GM12878 (cell line): ENCODE data around the gene EDEM2. TPM values are rescaled to one million over a fixed set of nuclear protein-coding genes. Genes with fewer than 3 reads are reported as not detected.

ENCODE experiments used
- ATAC-seq: fragments of 200-7000 bp; cut with Tn5 transposase; 3 replicates; pipeline ENCODE4 v1.9.1; 2020; ENCODE audit warnings: mild to moderate bottlenecking, moderate library complexity
- BruUV-seq: library from RNA; stranded (reverse); fragments of 400-500 nt; replicated peaks from 2 replicates; lab custom pipeline; 2021; lab: Mats Ljungman, UMichigan
- CTCF ChIA-PET: fragments of 300-600 bp; sonication (Branson Sonifier 250); formaldehyde crosslinking; extraction: SDS; loops from one replicate; lab custom pipeline; 2021; ENCODE audit warnings: inconsistent platforms; lab: Yijun Ruan, JAX
- POLR2A ChIA-PET: fragments of 350-600 bp; formaldehyde crosslinking; extraction: SDS; loops from one replicate; lab custom pipeline; 2021; ENCODE audit warnings: inconsistent platforms; lab: Charles Lee
- RAD21 ChIA-PET: fragments of 300-600 bp; sonication (Branson Sonifier 250); formaldehyde crosslinking; loops from one replicate; lab custom pipeline; 2023; ENCODE audit warnings: antibody characterized with exemption; ENCODE audit not compliant: unreplicated experiment; lab: Charles Lee
- SMC1A ChIA-PET: fragments of 300-600 bp; sonication (Branson Sonifier 250); formaldehyde crosslinking; loops from one replicate; lab custom pipeline; 2023; ENCODE audit not compliant: unreplicated experiment, uncharacterized antibody; lab: Charles Lee
- DNase-seq: peaks from one replicate; pipeline ENCODE4 v3.0.0-alpha.2; 2011; ENCODE audit warnings: low read depth, low spot score
- FAIRE-seq: peaks from 3 replicates; lab custom pipeline; 2011; peaks lifted over from hg19 to GRCh38; lab: Jason Lieb, UNC
- H2AFZ ChIP-seq: 2 replicates; pipeline ENCODE4 v1.6.0; 2011; ENCODE audit warnings: low read depth, low read length, control low read depth; ENCODE audit not compliant: control insufficient read depth
- H3K27ac ChIP-seq: 2 replicates; pipeline ENCODE4 v1.5.1; 2011; ENCODE audit warnings: control low read depth; ENCODE audit not compliant: control insufficient read depth, insufficient read depth
- H3K27me3 ChIP-seq, 2 experiments: replicated peaks in 1 of 2; 2 replicates each; pipeline versions ENCODE4 v1.6.0 to v1.6.1; 2011; ENCODE audit warnings: low read length in 1 of 2; ENCODE audit not compliant: control insufficient read depth in 2 of 2, insufficient read depth in 2 of 2
- H3K36me3 ChIP-seq, 2 experiments: 2 replicates each; pipeline ENCODE4 v1.5.1; 2011; ENCODE audit warnings: low read length in 1 of 2; ENCODE audit not compliant: control insufficient read depth in 2 of 2, insufficient read depth in 2 of 2
- H3K4me1 ChIP-seq: 2 replicates; pipeline ENCODE4 v1.6.1; 2011; ENCODE audit warnings: mild to moderate bottlenecking, low read length, moderate library complexity, mixed read lengths; ENCODE audit not compliant: control insufficient read depth, insufficient read depth
- H3K4me2 ChIP-seq: 2 replicates; pipeline ENCODE4 v1.6.0; 2011; ENCODE audit warnings: control low read depth; ENCODE audit not compliant: control insufficient read depth, insufficient read depth
- H3K4me3 ChIP-seq: fragments of 200-600 bp; sonication (generic); 2 replicates; pipeline ENCODE4 v1.5.1; 2016
- H3K79me2 ChIP-seq: 2 replicates; pipeline ENCODE4 v1.6.0; 2011; ENCODE audit warnings: low read length; ENCODE audit not compliant: control insufficient read depth, insufficient read depth
- H3K9ac ChIP-seq: 2 replicates; pipeline ENCODE4 v1.8.0; 2011; ENCODE audit warnings: low read length, control low read depth, mixed read lengths; ENCODE audit not compliant: control insufficient read depth, insufficient read depth
- H3K9me3 ChIP-seq: replicated peaks from 3 replicates; pipeline ENCODE4 v1.5.1; 2011; ENCODE audit warnings: mild to moderate bottlenecking, low read length; ENCODE audit not compliant: control insufficient read depth, insufficient read depth
- H4K20me1 ChIP-seq: 2 replicates; pipeline ENCODE4 v1.6.0; 2011; ENCODE audit not compliant: control insufficient read depth, insufficient read depth
- FOXK2 ChIP-seq: fragments of 450-650 bp; IDR thresholded peaks from 2 replicates; pipeline ENCODE4 v1.6.1; 2017; ENCODE audit warnings: mild to moderate bottlenecking, moderate library complexity
- MEF2A ChIP-seq: IDR thresholded peaks from 2 replicates; pipeline ENCODE4 v1.6.1; 2011; ENCODE audit warnings: low read depth, mild to moderate bottlenecking, low read length, moderate library complexity; ENCODE audit not compliant: insufficient read depth
- ZBED1 ChIP-seq: IDR thresholded peaks from 2 replicates; pipeline ENCODE4 v1.6.1; 2016; ENCODE audit warnings: borderline replicate concordance
- WGBS: methylation state at CpG from one replicate; pipeline ENCODE4 v1.1.6; 2016; ENCODE audit warnings: low lambda C conversion rate; ENCODE audit not compliant: insufficient replicate concordance, insufficient coverage; ENCODE audit errors: missing lambda C conversion rate; 5-methylcytosine and 5-hydroxymethylcytosine counted together
- in situ Hi-C: fragments of 300-500 bp; cut with MboI; formaldehyde crosslinking; loops from 9 replicates; pipeline ENCODE4 v1.14.3; 2018; ENCODE audit warnings: mixed read lengths
- intact Hi-C: fragments of 100-400 bp; cut with micrococcal nuclease; formaldehyde crosslinking; loops from one replicate; pipeline ENCODE4 v1.14.2; 2022; ENCODE audit not compliant: unreplicated experiment
- polyA plus RNA-seq, 11 experiments: library from polyadenylated mRNA; depleted of rRNA in 4 of 11; unstranded in 6 of 11; stranded (reverse) in 5 of 11; fragments of >200 nt; fragmentation: Nextera tagmentation in 4 of 11; fragmentation: Illumina TruSeq in 1 of 11; extraction: Ambion mirVana in 4 of 11; extraction: Trizol in 1 of 11; gene quantifications; 1 replicate in 1 of 11; 2 replicates in 10 of 11; pipeline versions ENCODE4 v1.2.1 to v1.2.3, GENCODE V29; 2011 to 2016; ENCODE audit warnings: inconsistent platforms in 2 of 11, missing spikeins in 2 of 11, low read depth in 1 of 11
- total RNA-seq, 4 experiments: library from RNA; depleted of rRNA in 3 of 4; stranded (reverse); fragments of >200 nt in 3 of 4; fragmentation: Illumina TruSeq in 1 of 4; extraction: Trizol in 1 of 4; gene quantifications; 2 replicates each; pipeline versions ENCODE4 v1.2.1 to v1.2.3, GENCODE V29; 2013 to 2021

The EDEM2 gene
- total and polyA plus RNA-seq, 10 of the 15 experiments (the other 5 are each of a cell fraction or from before 2014, with no cell fraction given) = 9.9 to 24.8 (median 14.8) TPM

DNA sequence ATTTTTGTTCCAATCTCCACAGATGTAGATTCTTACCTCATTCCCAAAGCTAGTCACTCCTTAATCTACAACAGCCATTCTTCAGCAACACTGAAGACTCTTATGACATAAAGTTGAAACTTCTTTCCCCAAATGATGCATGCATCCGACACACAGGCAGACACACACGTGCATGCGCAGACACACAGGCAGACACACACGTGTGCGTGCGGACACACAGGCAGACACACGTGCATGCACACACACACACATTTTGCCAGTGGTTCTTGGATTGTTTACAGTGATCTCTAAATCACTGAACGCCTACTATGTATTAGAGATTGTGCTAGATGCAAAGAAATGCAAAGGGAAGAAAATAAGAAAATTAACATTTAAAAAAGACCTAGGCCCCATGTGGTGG is 45.5 kb downstream of the EDEM2 start:
- H4K20me1 ChIP-seq = no peaks in the 10 kb centered on the region
- no peak for FAIRE-seq
- intact Hi-C loops = no loop called here
- BruUV-seq = no TSS peak
- ChIA-PET POLR2A (no interaction called here), CTCF (interaction anchor here (0.9 kb wide), 1 partner anchor 106 kb away, joined by 3 read pairs; no protein-coding TSS in a partner anchor), RAD21 (no interaction called here)
- no peaks in the 10 kb centered on the region for H3K36me3 ChIP-seq
- H3K9ac ChIP-seq = no peak overlapping the region
- no peak overlapping the region for H3K27ac ChIP-seq
- no peaks in the 10 kb centered on the region for H3K4me1 ChIP-seq
- H3K79me2 ChIP-seq = no peaks in the 10 kb centered on the region
- no peaks in the 10 kb centered on the region for H3K27me3 ChIP-seq
- H3K4me3 ChIP-seq = no peak overlapping the region
- H2AFZ ChIP-seq = no peak overlapping the region
- no peak for TF ChIP-seq ZBED1
- TF ChIP-seq, all 136 proteins: peak for 0
- SMC1A ChIA-PET = no interaction called here
- in situ Hi-C loops = no loop called here
- no peak for DNase-seq
- no peak for ATAC-seq
- Histone ChIP-seq H3K9me3 (no peaks in the 10 kb centered on the region), H3K4me2 (no peak overlapping the region)
- WGBS = 79% methylated on average over 8 of the region's 8 CpGs

DNA sequence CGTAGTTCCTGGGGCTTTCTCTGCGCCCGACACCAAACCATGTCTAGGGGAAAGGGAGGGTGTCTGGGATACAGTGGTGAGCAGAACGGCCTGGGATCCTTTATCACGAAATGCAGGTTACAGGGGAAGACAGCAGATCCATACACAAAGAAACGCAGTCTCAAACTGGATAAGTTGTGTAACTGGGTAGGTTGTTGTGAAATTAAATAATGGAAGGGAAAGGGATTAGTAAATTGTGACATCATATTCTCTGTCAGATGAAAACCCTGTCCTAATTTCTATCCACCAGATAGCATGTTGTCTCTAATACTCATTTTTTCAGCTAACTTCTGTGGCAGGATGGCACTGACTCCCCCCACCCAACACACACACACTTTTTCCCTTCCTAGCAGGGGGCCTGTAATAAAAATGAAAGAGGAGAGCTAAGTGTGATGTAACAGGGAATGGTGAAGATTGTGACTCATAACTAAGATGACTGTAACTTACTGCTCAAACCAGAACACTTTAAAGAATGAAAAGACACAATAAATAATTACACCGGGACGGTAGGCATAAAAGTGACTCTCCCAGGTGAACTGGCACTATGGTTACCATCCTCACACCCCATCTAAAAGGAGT is 53.8 kb downstream of the EDEM2 start:
- POLR2A ChIA-PET = interaction anchor here (0.5 kb wide), 1 partner anchor 238 kb away, joined by 5 read pairs; no protein-coding TSS in a partner anchor

More for the DNA sequence above, 53.8 kb downstream of the EDEM2 start:
- H3K4me2 ChIP-seq = peak overlapping the region; percentile 79
- ATAC-seq (no peak), DNase-seq (no peak), FAIRE-seq (no peak)
- CTCF ChIA-PET = interaction anchor here (1.1 to 5.0 kb wide), 6 partner anchors 9 to 224 kb away, joined by 3 to 65 read pairs (median 4); partner anchors contain the start of gene EDEM2
- in situ Hi-C loops = no loop called here
- no peaks in the 10 kb centered on the region for H3K27me3 ChIP-seq
- TF ChIP-seq MEF2A (no peak), FOXK2 (0 out of 2 replicates have a peak, but pooled peaks have one; percentile 21)
- peak overlapping the region; percentile 82; the same call in 1 of the 2 replicates for H3K4me3 ChIP-seq
- SMC1A ChIA-PET = interaction anchor here (2.3 kb wide), 1 partner anchor 218 kb away, joined by 12 read pairs; the partner anchor contains the start of gene ACSS2
- WGBS = 85% methylated on average over 8 of the region's 8 CpGs
- peaks cover 0 to 4% of the 10 kb centered on the region in 2 experiments; a peak in 1 of 4 replicates for H3K36me3 ChIP-seq
- H3K79me2 ChIP-seq = peaks cover 39% of the 10 kb centered on the region
- H3K9ac ChIP-seq = peak overlapping the region; percentile 60; the same call in 1 of the 2 replicates
- H2AFZ ChIP-seq = peak overlapping the region; percentile 99
- RAD21 ChIA-PET = no interaction called here
- no peaks in the 10 kb centered on the region for H4K20me1 ChIP-seq
- H3K27ac ChIP-seq = no peak overlapping the region; the same call in 1 of the 2 replicates
- intact Hi-C loops = loop anchor here (10.0 kb wide), 1 partner anchor 219 kb away; the partner anchor contains the start of genes ACSS2 and GGT7
- peaks cover 13% of the 10 kb centered on the region for H3K4me1 ChIP-seq
- BruUV-seq = no TSS peak
- no peaks in the 10 kb centered on the region for H3K9me3 ChIP-seq
